Uterus (tissue), 2 donors: ENCODE results near the gene PTPRG.

ENCODE experiments used
- CTCF ChIP-seq, 4 experiments: fragments of 200-600 bp in 2 of 4; fragments of 450-650 bp in 2 of 4; sonication (generic) in 2 of 4; IDR thresholded peaks; one replicate each; pipeline ENCODE4 v1.5.1; 2016 to 2019; ENCODE audit warnings: antibody characterized with exemption in 4 of 4, mild to moderate bottlenecking in 2 of 4, moderate library complexity in 1 of 4
- POLR2A ChIP-seq, 2 donors: fragments of 450-650 bp; IDR thresholded peaks; one replicate each; pipeline ENCODE4 v1.6.1; 2016; ENCODE audit warnings: antibody characterized with exemption in 2 of 2, mild to moderate bottlenecking in 1 of 2, moderate library complexity in 1 of 2

- TF ChIP-seq CTCF (IDR thresholded peaks at IDR 0.05), result no peak
- no peak for TF ChIP-seq POLR2A (IDR thresholded peaks at IDR 0.05)
Observed at GRCh38 chr3:61839256-61839655, 277.9 kb downstream of the PTPRG start.
